H1 (cell line): Measurements from ENCODE around the gene PLK5.

Source experiments
- CHD2 ChIP-seq: IDR thresholded peaks from 2 replicates; pipeline ENCODE4 v1.6.1; 2012; ENCODE audit warnings: low read length, improper control_type of control experiment
- EGR1 ChIP-seq: IDR thresholded peaks from 2 replicates; pipeline ENCODE4 v1.6.1; 2011; ENCODE audit warnings: low read depth, low read length, borderline replicate concordance
- RAD21 ChIP-seq, 2 experiments: IDR thresholded peaks in 1 of 2; conservative IDR thresholded peaks in 1 of 2; 2 replicates each; pipeline ENCODE4 v1.6.1; 2011; ENCODE audit warnings: low read depth in 2 of 2, low read length in 2 of 2, improper control_type of control experiment in 1 of 2, inconsistent platforms in 1 of 2, mild to moderate bottlenecking in 1 of 2, moderate library complexity in 1 of 2
- SP1 ChIP-seq: IDR thresholded peaks from 2 replicates; pipeline ENCODE4 v1.6.1; 2011; ENCODE audit warnings: low read depth, low read length
- SRF ChIP-seq: IDR thresholded peaks from 2 replicates; pipeline ENCODE4 v1.6.1; 2011; ENCODE audit warnings: mild to moderate bottlenecking, low read depth, low read length, moderate library complexity
- TF ChIP-seq, protein P1 (sequence below), 3 experiments: IDR thresholded peaks; 1 replicate in 2 of 3; 2 replicates in 1 of 3; pipeline versions ENCODE4 v1.5.1 to v1.6.1; 2011; ENCODE audit warnings: low read length in 3 of 3, mild to moderate bottlenecking in 3 of 3, inconsistent platforms in 2 of 3, low read depth in 1 of 3, moderate library complexity in 1 of 3; ENCODE audit not compliant: insufficient read depth in 1 of 3; ENCODE audit errors: control extremely low read depth in 1 of 3
- TF ChIP-seq, protein P2 (sequence below): IDR thresholded peaks from 2 replicates; pipeline ENCODE4 v1.6.1; 2012; ENCODE audit warnings: inconsistent platforms

DNA sequence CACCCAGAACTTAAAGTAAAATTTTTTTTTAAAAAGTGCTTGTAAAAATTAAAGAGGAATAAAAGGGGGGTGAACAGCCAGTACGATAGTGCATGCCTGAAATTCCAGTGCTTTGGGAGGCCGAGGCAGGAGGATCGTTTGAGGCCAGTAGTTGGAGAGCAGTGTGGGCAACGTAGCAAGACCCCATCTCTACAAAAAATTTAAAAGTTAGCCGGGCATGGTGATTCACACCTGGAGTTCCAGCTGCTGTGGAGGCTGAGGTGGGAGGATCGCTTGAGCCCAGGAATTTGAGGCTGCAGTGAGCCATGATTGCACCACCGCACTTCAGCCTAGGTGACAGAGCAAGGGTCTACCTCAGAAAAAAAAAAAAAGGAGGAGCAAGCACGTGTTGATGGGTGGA is 18.9 kb upstream of the PLK5 start:
- TF ChIP-seq, protein P1, sequence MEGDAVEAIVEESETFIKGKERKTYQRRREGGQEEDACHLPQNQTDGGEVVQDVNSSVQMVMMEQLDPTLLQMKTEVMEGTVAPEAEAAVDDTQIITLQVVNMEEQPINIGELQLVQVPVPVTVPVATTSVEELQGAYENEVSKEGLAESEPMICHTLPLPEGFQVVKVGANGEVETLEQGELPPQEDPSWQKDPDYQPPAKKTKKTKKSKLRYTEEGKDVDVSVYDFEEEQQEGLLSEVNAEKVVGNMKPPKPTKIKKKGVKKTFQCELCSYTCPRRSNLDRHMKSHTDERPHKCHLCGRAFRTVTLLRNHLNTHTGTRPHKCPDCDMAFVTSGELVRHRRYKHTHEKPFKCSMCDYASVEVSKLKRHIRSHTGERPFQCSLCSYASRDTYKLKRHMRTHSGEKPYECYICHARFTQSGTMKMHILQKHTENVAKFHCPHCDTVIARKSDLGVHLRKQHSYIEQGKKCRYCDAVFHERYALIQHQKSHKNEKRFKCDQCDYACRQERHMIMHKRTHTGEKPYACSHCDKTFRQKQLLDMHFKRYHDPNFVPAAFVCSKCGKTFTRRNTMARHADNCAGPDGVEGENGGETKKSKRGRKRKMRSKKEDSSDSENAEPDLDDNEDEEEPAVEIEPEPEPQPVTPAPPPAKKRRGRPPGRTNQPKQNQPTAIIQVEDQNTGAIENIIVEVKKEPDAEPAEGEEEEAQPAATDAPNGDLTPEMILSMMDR (IDR thresholded peaks at IDR 0.05; ENCODE audit: control extremely low read depth in 1 of 3, insufficient read depth in 1 of 3, low read depth in 1 of 3, low read length in 3 of 3) = no peak
- TF ChIP-seq SRF = no peak
- no peak for TF ChIP-seq RAD21 (IDR thresholded peaks at IDR 0.05 in 1 of 2, conservative IDR thresholded peaks at IDR 0.05 in 1 of 2; ENCODE audit: low read depth in 2 of 2, low read length in 2 of 2)
- no peak for TF ChIP-seq EGR1
- TF ChIP-seq, protein P2, sequence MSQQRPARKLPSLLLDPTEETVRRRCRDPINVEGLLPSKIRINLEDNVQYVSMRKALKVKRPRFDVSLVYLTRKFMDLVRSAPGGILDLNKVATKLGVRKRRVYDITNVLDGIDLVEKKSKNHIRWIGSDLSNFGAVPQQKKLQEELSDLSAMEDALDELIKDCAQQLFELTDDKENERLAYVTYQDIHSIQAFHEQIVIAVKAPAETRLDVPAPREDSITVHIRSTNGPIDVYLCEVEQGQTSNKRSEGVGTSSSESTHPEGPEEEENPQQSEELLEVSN = no peak
- TF ChIP-seq SP1 = no peak
- no peak for TF ChIP-seq CHD2
